HG02642 (cell line): ENCODE data around the gene CCDC91.

Experiments used
- ATAC-seq: cut with Tn5 transposase; IDR thresholded peaks from one replicate; pipeline ENCODE4 v1.9.1; 2021; ENCODE audit warnings: mild to moderate bottlenecking; ENCODE audit not compliant: unreplicated experiment, poor library complexity

Gene CCDC91

GRCh38 chr12:28568704-28569103 is 378.4 kb downstream of the CCDC91 start:
- ATAC-seq: no peak

GRCh38 chr12:28569698-28570411 is 379.6 kb downstream of the CCDC91 start:
- no peak for ATAC-seq

GRCh38 chr12:28570811-28571210 is 380.6 kb downstream of the CCDC91 start:
- ATAC-seq: no peak

- no peak for ATAC-seq
Observed at GRCh38 chr12:28574746-28575592, 384.7 kb downstream of the CCDC91 start.

GRCh38 chr12:28575593-28576205 is 385.4 kb downstream of the CCDC91 start:
- no peak for ATAC-seq

GRCh38 chr12:28578361-28578760 is 388.1 kb downstream of the CCDC91 start:
- no peak for ATAC-seq

GRCh38 chr12:28578833-28579252 is 388.6 kb downstream of the CCDC91 start:
- ATAC-seq: no peak

GRCh38 chr12:28582672-28583376 is 392.6 kb downstream of the CCDC91 start:
- ATAC-seq: no peak

- ATAC-seq: no peak
Observed at GRCh38 chr12:28583701-28584261, 393.5 kb downstream of the CCDC91 start.

GRCh38 chr12:28585146-28585545 is 394.9 kb downstream of the CCDC91 start:
- ATAC-seq: no peak

- ATAC-seq: no peak
Observed at GRCh38 chr12:28586481-28586880, 396.2 kb downstream of the CCDC91 start.

- ATAC-seq: no peak
Observed at GRCh38 chr12:28591831-28592230, 401.6 kb downstream of the CCDC91 start.
